Subcutaneous abdominal adipose tissue (tissue), 5 donors: ENCODE measurements around the gene SERPINA5.

ENCODE experiments used
- H3K27ac ChIP-seq: one replicate; pipeline ENCODE4 v1.7.0; 2013; ENCODE audit warnings: low read depth, mild to moderate bottlenecking, inconsistent platforms, low read length, moderate library complexity
- H3K27me3 ChIP-seq, 5 donors: one replicate each; pipeline ENCODE4 v1.7.0; 2013; ENCODE audit warnings: low read length in 5 of 5, inconsistent platforms in 1 of 5; ENCODE audit not compliant: control insufficient read depth in 5 of 5, insufficient read depth in 4 of 5
- H3K36me3 ChIP-seq, 5 donors: one replicate each; pipeline ENCODE4 v1.7.0; 2013; ENCODE audit warnings: low read length in 5 of 5; ENCODE audit not compliant: control insufficient read depth in 5 of 5, insufficient read depth in 5 of 5
- H3K4me1 ChIP-seq, 5 donors: one replicate each; pipeline ENCODE4 v1.7.0; 2013; ENCODE audit warnings: low read length in 5 of 5, mild to moderate bottlenecking in 3 of 5, moderate library complexity in 1 of 5; ENCODE audit not compliant: control insufficient read depth in 5 of 5, insufficient read depth in 5 of 5
- H3K4me3 ChIP-seq, 5 donors: one replicate each; pipeline ENCODE4 v1.7.0; 2013; ENCODE audit warnings: low read length in 5 of 5, low read depth in 1 of 5
- H3K9ac ChIP-seq, 5 donors: one replicate each; pipeline ENCODE4 v1.7.0; 2013; ENCODE audit warnings: low read length in 5 of 5, mild to moderate bottlenecking in 4 of 5, moderate library complexity in 3 of 5
- H3K9me3 ChIP-seq, 5 donors: one replicate each; pipeline ENCODE4 v1.7.0; 2013; ENCODE audit warnings: low read length in 5 of 5; ENCODE audit not compliant: control insufficient read depth in 5 of 5
- donor health status: healthy.
- donor health status: healthy.
- donor health status: healthy.
- donor health status: healthy.
- donor health status: healthy.

SERPINA5 gene

GRCh38 chr14:94542811-94543440, 38.3 kb upstream of the SERPINA5 start:
- no peaks in the 10 kb centered on the region for H3K36me3 ChIP-seq
- H3K4me1 ChIP-seq: peaks cover 0 to 11% (median 7%) of the 10 kb centered on the region in 5 donors
- H3K9me3 ChIP-seq: peaks cover 0 to 6% (median 3%) of the 10 kb centered on the region in 5 donors
- no peak overlapping the region for H3K27ac ChIP-seq
- H3K27me3 ChIP-seq: peaks cover 0 to 14% (median 10%) of the 10 kb centered on the region in 5 donors
- H3K4me3 ChIP-seq: no peak overlapping the region
- no peak overlapping the region for H3K9ac ChIP-seq

GRCh38 chr14:94543449-94544124, 37.6 kb upstream of the SERPINA5 start:
- no peaks in the 10 kb centered on the region for H3K36me3 ChIP-seq
- H3K9me3 ChIP-seq: peaks cover 0 to 6% (median 3%) of the 10 kb centered on the region in 5 donors
- no peak overlapping the region for H3K4me3 ChIP-seq
- H3K4me1 ChIP-seq: peaks cover 0 to 11% (median 7%) of the 10 kb centered on the region in 5 donors
- no peak overlapping the region for H3K9ac ChIP-seq
- H3K27me3 ChIP-seq: peaks cover 0 to 10% (median 10%) of the 10 kb centered on the region in 5 donors
- no peak overlapping the region for H3K27ac ChIP-seq

GRCh38 chr14:94544726-94545125, 36.5 kb upstream of the SERPINA5 start:
- peaks cover 0 to 9% (median 7%) of the 10 kb centered on the region in 5 donors for H3K4me1 ChIP-seq
- no peak overlapping the region for H3K9ac ChIP-seq

GRCh38 chr14:94545131-94545841, 35.9 kb upstream of the SERPINA5 start:
- Histone ChIP-seq H3K4me1 (peaks cover 0 to 3% (median 1%) of the 10 kb centered on the region in 5 donors), H3K4me3 (no peak overlapping the region), H3K36me3 (no peaks in the 10 kb centered on the region), H3K9ac (no peak overlapping the region), H3K9me3 (peaks cover 0 to 6% (median 3%) of the 10 kb centered on the region in 5 donors), H3K27me3 (peaks cover 0 to 14% (median 8%) of the 10 kb centered on the region in 5 donors), H3K27ac (no peak overlapping the region)

More at GRCh38 chr14:94544726-94545125, 36.5 kb upstream of the SERPINA5 start:
- H3K36me3 ChIP-seq: no peaks in the 10 kb centered on the region
- no peak overlapping the region for H3K4me3 ChIP-seq
- H3K9me3 ChIP-seq: peaks cover 0 to 6% (median 3%) of the 10 kb centered on the region in 5 donors
- no peak overlapping the region for H3K27ac ChIP-seq
- peaks cover 0 to 14% (median 8%) of the 10 kb centered on the region in 5 donors for H3K27me3 ChIP-seq

GRCh38 chr14:94547151-94547680, 34.0 kb upstream of the SERPINA5 start:
- Histone ChIP-seq H3K27ac (no peak overlapping the region), H3K36me3 (no peaks in the 10 kb centered on the region), H3K4me3 (no peak overlapping the region), H3K9ac (no peak overlapping the region), H3K4me1 (no peaks in the 10 kb centered on the region), H3K9me3 (peaks cover 0 to 6% (median 3%) of the 10 kb centered on the region in 5 donors), H3K27me3 (peaks cover 0 to 14% (median 8%) of the 10 kb centered on the region in 5 donors)

GRCh38 chr14:94547726-94548125, 33.5 kb upstream of the SERPINA5 start:
- H3K27me3 ChIP-seq: peaks cover 0 to 14% (median 8%) of the 10 kb centered on the region in 5 donors
- no peak overlapping the region for H3K27ac ChIP-seq

GRCh38 chr14:94548131-94548998, 32.9 kb upstream of the SERPINA5 start:
- Histone ChIP-seq H3K9ac (no peak overlapping the region), H3K4me1 (no peaks in the 10 kb centered on the region), H3K36me3 (no peaks in the 10 kb centered on the region), H3K9me3 (peaks cover 0 to 6% (median 3%) of the 10 kb centered on the region in 5 donors), H3K27ac (no peak overlapping the region), H3K4me3 (no peak overlapping the region), H3K27me3 (peaks cover 0 to 11% (median 8%) of the 10 kb centered on the region in 5 donors)

More at GRCh38 chr14:94547726-94548125, 33.5 kb upstream of the SERPINA5 start:
- peaks cover 0 to 6% (median 3%) of the 10 kb centered on the region in 5 donors for H3K9me3 ChIP-seq
- H3K9ac ChIP-seq: no peak overlapping the region
- no peaks in the 10 kb centered on the region for H3K36me3 ChIP-seq
- no peak overlapping the region for H3K4me3 ChIP-seq
- H3K4me1 ChIP-seq: no peaks in the 10 kb centered on the region

- Histone ChIP-seq H3K9ac (no peak overlapping the region), H3K36me3 (no peaks in the 10 kb centered on the region), H3K9me3 (peaks cover 0 to 6% (median 4%) of the 10 kb centered on the region in 5 donors), H3K27me3 (peaks cover 0 to 11% (median 4%) of the 10 kb centered on the region in 5 donors), H3K27ac (no peak overlapping the region), H3K4me3 (no peak overlapping the region), H3K4me1 (no peaks in the 10 kb centered on the region)
Measured at GRCh38 chr14:94548999-94549985, 31.9 kb upstream of the SERPINA5 start.
